Astrocyte (in vitro differentiated cells and primary cell): ENCODE measurements around the gene ZNF195.
"Not testable (repeated sequence)": the region's sequence is repeated elsewhere in the genome, so short reads cannot be mapped to it uniquely, and the experiment has no call there.

Source experiments
- CTCF ChIP-seq: IDR thresholded peaks from 2 replicates; pipeline ENCODE4 v1.5.1; 2011; ENCODE audit warnings: low read depth, mild to moderate bottlenecking, inconsistent platforms, low read length, moderate library complexity; ENCODE audit not compliant: insufficient read depth
- EZH2 ChIP-seq: IDR thresholded peaks from 2 replicates; pipeline ENCODE4 v1.6.1; 2012; ENCODE audit warnings: mild to moderate bottlenecking, low read length, inconsistent platforms; ENCODE audit not compliant: insufficient read depth

GRCh38 chr11:3406937-3407336 lies 28.0 kb upstream of the ZNF195 start:
- TF ChIP-seq CTCF, EZH2: not testable (repeated sequence)
